ENCODE data around the gene MX1. TPM values are rescaled to one million over a fixed set of nuclear protein-coding genes. Genes with fewer than 3 reads are reported as not detected.

Gene MX1
- total RNA-seq, 1 donor: 33.3 TPM

DNA sequence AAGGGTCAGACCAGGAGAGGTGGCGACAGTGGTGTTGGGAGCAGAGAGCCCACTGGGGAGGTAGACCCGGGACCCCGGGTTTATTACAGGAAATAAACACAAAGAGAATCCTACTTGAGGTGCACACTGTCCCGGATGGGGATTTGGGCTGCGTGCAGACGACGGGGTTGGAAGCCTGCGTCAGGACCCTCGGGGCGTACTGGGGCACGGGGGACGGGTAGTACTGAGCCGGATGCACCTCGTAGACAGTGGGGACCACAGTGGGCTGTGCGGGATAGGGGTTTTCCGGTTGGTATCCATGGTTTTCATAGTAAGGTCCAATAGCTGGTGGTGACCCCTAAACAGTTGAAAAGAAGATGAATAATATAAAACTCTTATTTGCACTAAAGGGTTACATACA lies 68.2 kb downstream of the MX1 start:
- no peak for DNase-seq (ENCODE audit: insufficient read length, low spot score, missing footprints)
- Histone ChIP-seq H3K79me2 (ENCODE audit: insufficient read depth, low read length) (no peaks in the 10 kb centered on the region), H3K4me3 (ENCODE audit: insufficient read depth, low read length) (no peak overlapping the region), H3K4me1 (ENCODE audit: insufficient read depth, low read length) (no peaks in the 10 kb centered on the region), H2AFZ (ENCODE audit: low read length) (no peak overlapping the region), H3K27ac (ENCODE audit: low read depth, low read length) (no peak overlapping the region), H3K36me3 (ENCODE audit: insufficient read depth, low read length) (no peaks in the 10 kb centered on the region), H3K4me2 (ENCODE audit: insufficient read depth, low read length) (no peak overlapping the region), H3K9me3 (ENCODE audit: low read depth, low read length) (no peaks in the 10 kb centered on the region), H3K27me3 (ENCODE audit: insufficient read depth, low read length) (peaks cover 4% of the 10 kb centered on the region), H4K20me1 (ENCODE audit: insufficient read depth, low read length) (no peaks in the 10 kb centered on the region)
- TF ChIP-seq, protein P1, sequence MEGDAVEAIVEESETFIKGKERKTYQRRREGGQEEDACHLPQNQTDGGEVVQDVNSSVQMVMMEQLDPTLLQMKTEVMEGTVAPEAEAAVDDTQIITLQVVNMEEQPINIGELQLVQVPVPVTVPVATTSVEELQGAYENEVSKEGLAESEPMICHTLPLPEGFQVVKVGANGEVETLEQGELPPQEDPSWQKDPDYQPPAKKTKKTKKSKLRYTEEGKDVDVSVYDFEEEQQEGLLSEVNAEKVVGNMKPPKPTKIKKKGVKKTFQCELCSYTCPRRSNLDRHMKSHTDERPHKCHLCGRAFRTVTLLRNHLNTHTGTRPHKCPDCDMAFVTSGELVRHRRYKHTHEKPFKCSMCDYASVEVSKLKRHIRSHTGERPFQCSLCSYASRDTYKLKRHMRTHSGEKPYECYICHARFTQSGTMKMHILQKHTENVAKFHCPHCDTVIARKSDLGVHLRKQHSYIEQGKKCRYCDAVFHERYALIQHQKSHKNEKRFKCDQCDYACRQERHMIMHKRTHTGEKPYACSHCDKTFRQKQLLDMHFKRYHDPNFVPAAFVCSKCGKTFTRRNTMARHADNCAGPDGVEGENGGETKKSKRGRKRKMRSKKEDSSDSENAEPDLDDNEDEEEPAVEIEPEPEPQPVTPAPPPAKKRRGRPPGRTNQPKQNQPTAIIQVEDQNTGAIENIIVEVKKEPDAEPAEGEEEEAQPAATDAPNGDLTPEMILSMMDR (IDR thresholded peaks at IDR 0.05; ENCODE audit: extremely low read depth, low read depth, low read length): no peak

DNA sequence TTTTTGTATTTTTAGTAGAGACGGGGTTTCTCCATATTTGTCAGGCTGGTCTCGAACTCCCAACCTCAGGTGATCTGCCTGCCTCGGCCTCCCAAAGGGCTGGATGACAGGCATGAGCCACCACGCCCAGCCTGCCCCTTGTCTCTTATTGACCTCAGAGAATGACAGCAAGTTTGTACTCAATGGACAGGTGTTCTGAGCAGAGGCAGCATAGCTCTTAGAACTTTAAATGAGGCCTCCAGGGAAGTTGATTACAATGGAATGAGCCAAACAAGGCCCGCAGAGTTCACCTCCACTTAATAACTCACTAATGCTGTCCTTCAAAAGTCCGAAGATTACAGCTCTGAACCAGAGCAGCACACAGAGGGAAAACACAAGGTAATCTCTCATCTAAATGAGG lies 71.0 kb downstream of the MX1 start:
- Histone ChIP-seq H3K4me3 (ENCODE audit: insufficient read depth, low read length) (no peak overlapping the region), H3K4me2 (ENCODE audit: insufficient read depth, low read length) (no peak overlapping the region), H2AFZ (ENCODE audit: low read length) (no peak overlapping the region), H4K20me1 (ENCODE audit: insufficient read depth, low read length) (no peaks in the 10 kb centered on the region), H3K27me3 (ENCODE audit: insufficient read depth, low read length) (peaks cover 10% of the 10 kb centered on the region), H3K27ac (ENCODE audit: low read depth, low read length) (no peak overlapping the region), H3K4me1 (ENCODE audit: insufficient read depth, low read length) (no peaks in the 10 kb centered on the region), H3K79me2 (ENCODE audit: insufficient read depth, low read length) (no peaks in the 10 kb centered on the region), H3K9me3 (ENCODE audit: low read depth, low read length) (no peaks in the 10 kb centered on the region), H3K36me3 (ENCODE audit: insufficient read depth, low read length) (no peaks in the 10 kb centered on the region)
- TF ChIP-seq, protein P1 (IDR thresholded peaks at IDR 0.05; ENCODE audit: extremely low read depth, low read depth, low read length): no peak
- no peak for DNase-seq (ENCODE audit: insufficient read length, low spot score, missing footprints)

DNA sequence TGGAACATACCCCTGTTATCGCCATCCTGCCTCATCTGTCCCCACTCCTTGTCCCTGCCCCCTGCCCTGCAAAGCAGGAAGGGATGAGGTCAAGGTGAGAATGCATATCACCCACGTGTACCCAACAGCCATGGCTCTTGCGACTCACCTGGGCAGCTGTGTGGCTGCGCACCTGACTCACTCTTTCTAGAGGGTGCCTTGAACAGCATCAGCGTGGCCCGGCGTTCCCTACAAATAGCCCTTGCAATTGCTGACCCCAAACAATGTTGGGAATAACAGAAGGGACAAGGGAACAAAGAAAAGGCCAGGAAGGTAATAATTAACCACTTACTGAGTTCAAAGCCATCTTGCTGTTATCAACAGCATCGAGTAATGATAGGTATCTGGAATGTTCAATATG lies 71.7 kb downstream of the MX1 start:
- no peaks in the 10 kb centered on the region for H3K36me3 ChIP-seq (ENCODE audit: insufficient read depth, low read length)
- no peak for DNase-seq (ENCODE audit: insufficient read length, low spot score, missing footprints)
- no peaks in the 10 kb centered on the region for H3K9me3 ChIP-seq (ENCODE audit: low read depth, low read length)
- no peak overlapping the region for H3K4me3 ChIP-seq (ENCODE audit: insufficient read depth, low read length)
- H3K79me2 ChIP-seq (ENCODE audit: insufficient read depth, low read length): no peaks in the 10 kb centered on the region
- TF ChIP-seq, protein P1 (IDR thresholded peaks at IDR 0.05; ENCODE audit: extremely low read depth, low read depth, low read length): no peak
- H3K4me1 ChIP-seq (ENCODE audit: insufficient read depth, low read length): no peaks in the 10 kb centered on the region
- H3K27ac ChIP-seq (ENCODE audit: low read depth, low read length): no peak overlapping the region
- H3K4me2 ChIP-seq (ENCODE audit: insufficient read depth, low read length): no peak overlapping the region
- peaks cover 10% of the 10 kb centered on the region for H3K27me3 ChIP-seq (ENCODE audit: insufficient read depth, low read length)
- no peak overlapping the region for H2AFZ ChIP-seq (ENCODE audit: low read length)
- no peaks in the 10 kb centered on the region for H4K20me1 ChIP-seq (ENCODE audit: insufficient read depth, low read length)

DNA sequence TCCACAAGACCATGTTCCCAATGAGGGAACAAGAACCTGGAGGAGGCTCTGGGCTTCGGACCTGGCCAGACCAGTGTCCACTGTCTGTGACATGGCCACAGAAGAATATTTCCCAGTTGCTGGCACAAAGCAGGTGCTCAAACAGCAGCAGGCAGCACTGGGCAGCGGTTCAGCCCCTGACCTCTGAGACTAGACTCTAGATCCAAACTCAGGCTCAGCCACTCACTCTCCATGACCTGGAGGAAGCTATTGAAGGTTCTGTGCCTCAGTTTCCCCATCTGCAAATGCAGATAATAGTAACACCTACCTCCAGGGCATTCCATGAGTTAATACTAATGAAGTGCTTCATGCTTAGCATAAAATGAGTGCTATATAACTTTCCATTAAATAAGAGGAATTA lies 73.9 kb downstream of the MX1 start:
- Histone ChIP-seq H3K27me3 (ENCODE audit: insufficient read depth, low read length) (peaks cover 14% of the 10 kb centered on the region), H3K4me2 (ENCODE audit: insufficient read depth, low read length) (no peak overlapping the region), H3K36me3 (ENCODE audit: insufficient read depth, low read length) (no peaks in the 10 kb centered on the region), H3K27ac (ENCODE audit: low read depth, low read length) (no peak overlapping the region), H3K79me2 (ENCODE audit: insufficient read depth, low read length) (no peaks in the 10 kb centered on the region), H2AFZ (ENCODE audit: low read length) (no peak overlapping the region), H3K9me3 (ENCODE audit: low read depth, low read length) (no peaks in the 10 kb centered on the region), H3K4me3 (ENCODE audit: insufficient read depth, low read length) (no peak overlapping the region), H4K20me1 (ENCODE audit: insufficient read depth, low read length) (no peaks in the 10 kb centered on the region), H3K4me1 (ENCODE audit: insufficient read depth, low read length) (no peaks in the 10 kb centered on the region)
- peak; percentile 55 for DNase-seq (ENCODE audit: insufficient read length, low spot score, missing footprints)
- TF ChIP-seq, protein P1 (IDR thresholded peaks at IDR 0.05; ENCODE audit: extremely low read depth, low read depth, low read length): no peak
